KMS-11 (cell line): ENCODE measurements around the gene ERMARD.

ENCODE experiments used
- H2AFZ ChIP-seq: fragments of 200-600 bp; sonication (generic); 2 replicates; pipeline ENCODE4 v1.6.1; 2016; ENCODE audit warnings: antibody characterized with exemption, mixed run types, low read depth
- H3K27ac ChIP-seq: fragments of 200-600 bp; sonication (generic); 2 replicates; pipeline ENCODE4 v1.6.1; 2016; ENCODE audit warnings: mild to moderate bottlenecking, mixed run types
- H3K27me3 ChIP-seq: fragments of 200-600 bp; sonication (generic); 2 replicates; pipeline ENCODE4 v1.6.1; 2017; ENCODE audit warnings: mild to moderate bottlenecking, low read depth, mixed run types, moderate library complexity; ENCODE audit not compliant: insufficient read depth
- H3K36me3 ChIP-seq: fragments of 200-600 bp; sonication (generic); 2 replicates; pipeline ENCODE4 v1.6.1; 2017; ENCODE audit warnings: mild to moderate bottlenecking, mixed run types; ENCODE audit not compliant: insufficient read depth
- H3K4me1 ChIP-seq: fragments of 200-600 bp; sonication (generic); 2 replicates; pipeline ENCODE4 v1.6.1; 2016; ENCODE audit warnings: mild to moderate bottlenecking, low read depth, mixed run types; ENCODE audit not compliant: poor library complexity, severe bottlenecking
- H3K4me2 ChIP-seq: fragments of 200-600 bp; sonication (generic); 2 replicates; pipeline ENCODE4 v1.7.0; 2016; ENCODE audit warnings: mild to moderate bottlenecking, mixed run types
- H3K4me3 ChIP-seq: fragments of 200-600 bp; sonication (generic); IDR thresholded peaks from 2 replicates; pipeline ENCODE4 v1.6.1; 2017; ENCODE audit warnings: low read depth, low read length, mixed read lengths; ENCODE audit not compliant: insufficient read depth
- H3K79me2 ChIP-seq: fragments of 200-600 bp; sonication (generic); 2 replicates; pipeline ENCODE4 v1.6.1; 2016; ENCODE audit warnings: low read depth, mixed run types; ENCODE audit not compliant: insufficient read depth
- H3K9ac ChIP-seq: fragments of 200-600 bp; sonication (generic); 2 replicates; pipeline ENCODE4 v1.6.1; 2016; ENCODE audit warnings: mild to moderate bottlenecking, mixed run types
- H4K20me1 ChIP-seq: fragments of 200-600 bp; sonication (generic); 2 replicates; pipeline ENCODE4 v1.6.1; 2016; ENCODE audit warnings: mild to moderate bottlenecking, mixed run types; ENCODE audit not compliant: insufficient read depth
- TF ChIP-seq, protein P1 (sequence below): fragments of 200-600 bp; sonication (generic); conservative IDR thresholded peaks from 2 replicates; pipeline ENCODE4 v1.6.1; 2017; ENCODE audit warnings: low read depth, mild to moderate bottlenecking, antibody characterized with exemption, low read length, moderate library complexity, mixed read lengths

ERMARD gene

GRCh38 chr6:169807699-169808607 is 56.5 kb downstream of the ERMARD start:
- Histone ChIP-seq H3K4me2 (0 out of 2 replicates have a peak overlapping the region, but pooled peaks have one; percentile 21), H3K27me3 (no peaks in the 10 kb centered on the region), H3K4me3 (no peak overlapping the region), H4K20me1 (no peaks in the 10 kb centered on the region), H3K27ac (no peak overlapping the region), H3K9ac (no peak overlapping the region), H2AFZ (no peak overlapping the region), H3K4me1 (peaks cover 28% of the 10 kb centered on the region), H3K79me2 (no peaks in the 10 kb centered on the region), H3K36me3 (no peaks in the 10 kb centered on the region)
- TF ChIP-seq, protein P1, sequence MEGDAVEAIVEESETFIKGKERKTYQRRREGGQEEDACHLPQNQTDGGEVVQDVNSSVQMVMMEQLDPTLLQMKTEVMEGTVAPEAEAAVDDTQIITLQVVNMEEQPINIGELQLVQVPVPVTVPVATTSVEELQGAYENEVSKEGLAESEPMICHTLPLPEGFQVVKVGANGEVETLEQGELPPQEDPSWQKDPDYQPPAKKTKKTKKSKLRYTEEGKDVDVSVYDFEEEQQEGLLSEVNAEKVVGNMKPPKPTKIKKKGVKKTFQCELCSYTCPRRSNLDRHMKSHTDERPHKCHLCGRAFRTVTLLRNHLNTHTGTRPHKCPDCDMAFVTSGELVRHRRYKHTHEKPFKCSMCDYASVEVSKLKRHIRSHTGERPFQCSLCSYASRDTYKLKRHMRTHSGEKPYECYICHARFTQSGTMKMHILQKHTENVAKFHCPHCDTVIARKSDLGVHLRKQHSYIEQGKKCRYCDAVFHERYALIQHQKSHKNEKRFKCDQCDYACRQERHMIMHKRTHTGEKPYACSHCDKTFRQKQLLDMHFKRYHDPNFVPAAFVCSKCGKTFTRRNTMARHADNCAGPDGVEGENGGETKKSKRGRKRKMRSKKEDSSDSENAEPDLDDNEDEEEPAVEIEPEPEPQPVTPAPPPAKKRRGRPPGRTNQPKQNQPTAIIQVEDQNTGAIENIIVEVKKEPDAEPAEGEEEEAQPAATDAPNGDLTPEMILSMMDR: no peak

DNA sequence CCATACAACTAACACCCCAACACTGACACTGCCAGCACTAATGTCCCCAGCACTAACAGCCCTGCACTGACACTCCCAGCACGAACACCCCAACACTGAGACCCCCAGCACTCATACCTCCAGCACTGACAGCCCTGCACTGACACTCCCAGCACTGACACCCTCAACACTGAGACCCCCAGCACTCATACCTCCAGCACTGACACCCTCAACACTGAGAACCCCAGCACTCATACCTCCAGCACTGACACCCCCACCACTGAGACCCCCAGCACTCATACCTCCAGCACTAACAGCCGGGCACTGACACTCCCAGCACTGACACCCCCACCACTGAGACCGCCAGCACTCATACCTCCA is 57.2 kb downstream of the ERMARD start:
- Histone ChIP-seq H3K27ac (no peak overlapping the region), H3K36me3 (no peaks in the 10 kb centered on the region), H4K20me1 (no peaks in the 10 kb centered on the region), H3K4me1 (peaks cover 22% of the 10 kb centered on the region), H3K79me2 (no peaks in the 10 kb centered on the region), H2AFZ (no peak overlapping the region), H3K27me3 (no peaks in the 10 kb centered on the region), H3K4me2 (no peak overlapping the region), H3K4me3 (no peak overlapping the region), H3K9ac (no peak overlapping the region)
- TF ChIP-seq, protein P1: no peak

GRCh38 chr6:169809386-169809785 is 58.0 kb downstream of the ERMARD start:
- Histone ChIP-seq H2AFZ (no peak overlapping the region), H3K9ac (no peak overlapping the region), H4K20me1 (no peaks in the 10 kb centered on the region), H3K4me3 (no peak overlapping the region), H3K79me2 (no peaks in the 10 kb centered on the region), H3K4me1 (peaks cover 15% of the 10 kb centered on the region), H3K27me3 (no peaks in the 10 kb centered on the region), H3K27ac (no peak overlapping the region), H3K4me2 (no peak overlapping the region), H3K36me3 (no peaks in the 10 kb centered on the region)
- TF ChIP-seq, protein P1: no peak

GRCh38 chr6:169810066-169810989 is 58.9 kb downstream of the ERMARD start:
- Histone ChIP-seq H4K20me1 (no peaks in the 10 kb centered on the region), H2AFZ (no peak overlapping the region), H3K4me3 (no peak overlapping the region), H3K4me2 (no peak overlapping the region), H3K36me3 (no peaks in the 10 kb centered on the region), H3K27ac (no peak overlapping the region), H3K27me3 (no peaks in the 10 kb centered on the region), H3K79me2 (no peaks in the 10 kb centered on the region), H3K4me1 (peaks cover 15% of the 10 kb centered on the region), H3K9ac (no peak overlapping the region)
- TF ChIP-seq, protein P1: no peak
